H9 (cell line): ENCODE data around the gene PHC3. TPM values are rescaled to one million over a fixed set of nuclear protein-coding genes. Genes with fewer than 3 reads are reported as not detected.

Source experiments
- DNase-seq: peaks from one replicate; pipeline ENCODE4 v3.0.0-alpha.2; 2017
- H2AFZ ChIP-seq: one replicate; pipeline ENCODE4 v1.6.1; 2013; ENCODE audit warnings: mild to moderate bottlenecking, low read length, control low read depth, moderate library complexity
- H2AK5ac ChIP-seq: 2 replicates; pipeline ENCODE4 v1.6.1; 2013; ENCODE audit warnings: low read length, control low read depth, mixed read lengths; ENCODE audit not compliant: insufficient read length
- H2BK120ac ChIP-seq: one replicate; pipeline ENCODE4 v1.6.1; 2013; ENCODE audit warnings: low read depth, mild to moderate bottlenecking, low read length, control low read depth, inconsistent platforms; ENCODE audit not compliant: poor library complexity, severe bottlenecking
- H2BK12ac ChIP-seq: 2 replicates; pipeline ENCODE4 v1.6.1; 2013; ENCODE audit warnings: low read length, control low read depth, mixed read lengths, low read depth; ENCODE audit not compliant: insufficient read length
- H2BK15ac ChIP-seq: 2 replicates; pipeline ENCODE4 v1.6.1; 2013; ENCODE audit warnings: low read depth, low read length, control low read depth
- H2BK20ac ChIP-seq: one replicate; pipeline ENCODE4 v1.6.1; 2013; ENCODE audit warnings: low read depth, mild to moderate bottlenecking, low read length, control low read depth, inconsistent platforms; ENCODE audit not compliant: poor library complexity, severe bottlenecking
- H2BK5ac ChIP-seq: 2 replicates; pipeline ENCODE4 v1.6.1; 2013; ENCODE audit warnings: low read length, control low read depth, mixed read lengths; ENCODE audit not compliant: insufficient read length
- H3K14ac ChIP-seq: 2 replicates; pipeline ENCODE4 v1.6.1; 2013; ENCODE audit warnings: low read length, control low read depth; ENCODE audit not compliant: insufficient read depth
- H3K18ac ChIP-seq: 2 replicates; pipeline ENCODE4 v1.6.1; 2013; ENCODE audit warnings: low read depth, mild to moderate bottlenecking, mixed read lengths, low read length, control low read depth; ENCODE audit not compliant: insufficient read length
- H3K23ac ChIP-seq: 2 replicates; pipeline ENCODE4 v1.6.1; 2013; ENCODE audit warnings: low read length, control low read depth, mixed read lengths, low read depth; ENCODE audit not compliant: insufficient read length
- H3K23me2 ChIP-seq: 2 replicates; pipeline ENCODE4 v1.6.1; 2013; ENCODE audit warnings: low read depth, mild to moderate bottlenecking, mixed read lengths, low read length, control low read depth; ENCODE audit not compliant: insufficient read length, poor library complexity, severe bottlenecking
- H3K27ac ChIP-seq: 2 replicates; pipeline ENCODE4 v1.5.1; 2013; ENCODE audit warnings: low read length, control low read depth, mixed read lengths, low read depth; ENCODE audit not compliant: insufficient read length
- H3K27me3 ChIP-seq: 2 replicates; pipeline ENCODE4 v1.6.1; 2013; ENCODE audit warnings: low read length, control low read depth, inconsistent platforms; ENCODE audit not compliant: insufficient read depth
- H3K4ac ChIP-seq: 2 replicates; pipeline ENCODE4 v1.6.1; 2013; ENCODE audit warnings: low read depth, mild to moderate bottlenecking, control low read depth, inconsistent platforms, low read length, moderate library complexity
- H3K4me1 ChIP-seq: 2 replicates; pipeline ENCODE4 v1.6.1; 2013; ENCODE audit warnings: low read length, control low read depth, inconsistent platforms; ENCODE audit not compliant: insufficient read depth
- H3K4me2 ChIP-seq: 2 replicates; pipeline ENCODE4 v1.6.1; 2013; ENCODE audit warnings: low read length, control low read depth, mixed read lengths; ENCODE audit not compliant: insufficient read length, insufficient read depth
- H3K56ac ChIP-seq: 2 replicates; pipeline ENCODE4 v1.6.1; 2013; ENCODE audit warnings: low read depth, mild to moderate bottlenecking, mixed read lengths, low read length, control low read depth; ENCODE audit not compliant: insufficient read length
- H3K79me1 ChIP-seq: 2 replicates; pipeline ENCODE4 v1.6.1; 2013; ENCODE audit warnings: low read depth, mild to moderate bottlenecking, moderate library complexity, low read length, control low read depth, inconsistent platforms; ENCODE audit not compliant: insufficient read depth, poor library complexity, severe bottlenecking
- H3K79me2 ChIP-seq: 2 replicates; pipeline ENCODE4 v1.6.1; 2013; ENCODE audit warnings: low read length, control low read depth, inconsistent platforms; ENCODE audit not compliant: insufficient read depth
- H3K9ac ChIP-seq: 2 replicates; pipeline ENCODE4 v1.6.1; 2013; ENCODE audit warnings: low read length, control low read depth, mixed read lengths; ENCODE audit not compliant: insufficient read length; ENCODE audit errors: extremely low read depth
- H3K9me3 ChIP-seq: one replicate; pipeline ENCODE4 v1.6.1; 2013; ENCODE audit warnings: low read depth, low read length, inconsistent platforms; ENCODE audit not compliant: control insufficient read depth
- H3T11ph ChIP-seq: one replicate; pipeline ENCODE4 v1.6.1; 2013; ENCODE audit warnings: mild to moderate bottlenecking, low read length, control low read depth, inconsistent platforms
- H4K20me1 ChIP-seq: one replicate; pipeline ENCODE4 v1.6.1; 2013; ENCODE audit not compliant: control insufficient read depth, insufficient read length, insufficient read depth
- H4K5ac ChIP-seq: 2 replicates; pipeline ENCODE4 v1.6.1; 2013; ENCODE audit warnings: low read depth, mild to moderate bottlenecking, mixed read lengths, low read length, control low read depth; ENCODE audit not compliant: insufficient read length
- H4K8ac ChIP-seq: replicated peaks from 2 replicates; pipeline ENCODE4 v1.6.1; 2013; ENCODE audit warnings: low read length, control low read depth, mixed read lengths, low read depth; ENCODE audit not compliant: insufficient read length
- H4K91ac ChIP-seq: 2 replicates; pipeline ENCODE4 v1.6.1; 2013; ENCODE audit warnings: low read depth, mild to moderate bottlenecking, moderate library complexity, mixed read lengths, low read length, control low read depth; ENCODE audit not compliant: insufficient read length
- H3K27ac Mint-ChIP-seq, 3 experiments: 2 replicates in 2 of 3; 3 replicates in 1 of 3; pipeline ENCODE4 v1.8.0; 2020 to 2021; ENCODE audit warnings: mixed read lengths in 3 of 3, mild to moderate bottlenecking in 1 of 3, moderate library complexity in 1 of 3
- H3K27me3 Mint-ChIP-seq: 2 replicates; pipeline ENCODE4 v1.8.0; 2021; ENCODE audit warnings: low read depth, mild to moderate bottlenecking, moderate library complexity, mixed read lengths
- H3K36me3 Mint-ChIP-seq, 3 experiments: 2 replicates in 2 of 3; 3 replicates in 1 of 3; pipeline ENCODE4 v1.8.0; 2020 to 2021; ENCODE audit warnings: low read depth in 3 of 3, mixed read lengths in 3 of 3; ENCODE audit not compliant: insufficient read depth in 1 of 3
- H3K4me1 Mint-ChIP-seq, 2 experiments: 2 replicates each; pipeline ENCODE4 v1.8.0; 2020; ENCODE audit warnings: mixed read lengths in 2 of 2
- H3K4me3 Mint-ChIP-seq, 2 experiments: 2 replicates in 1 of 2; 3 replicates in 1 of 2; pipeline ENCODE4 v1.8.0; 2020 to 2021; ENCODE audit warnings: mild to moderate bottlenecking in 2 of 2, mixed read lengths in 2 of 2, moderate library complexity in 1 of 2
- H3K9me3 Mint-ChIP-seq, 2 experiments: 2 replicates in 1 of 2; 3 replicates in 1 of 2; pipeline ENCODE4 v1.8.0; 2020; ENCODE audit warnings: mild to moderate bottlenecking in 2 of 2, mixed read lengths in 2 of 2, moderate library complexity in 1 of 2
- WGBS: extraction: QIAGEN DNeasy Blood & Tissue Kit; methylation state at CpG from one replicate; pipeline ENCODE4 v1.1.7; 2013; ENCODE audit warnings: missing lambda C conversion rate, low lambda C conversion rate, mixed read lengths; ENCODE audit not compliant: insufficient read length; ENCODE audit errors: extremely low coverage; 5-methylcytosine and 5-hydroxymethylcytosine counted together
- total RNA-seq: library from RNA; stranded (reverse); gene quantifications from 2 replicates; pipeline ENCODE4 v1.2.1, GENCODE V29; 2021
- TF ChIP-seq, protein P1 (sequence below): fragments of 200-600 bp; sonication (generic); conservative IDR thresholded peaks from 3 replicates; pipeline ENCODE4 v1.8.0; 2021; ENCODE audit warnings: antibody characterized with exemption, mild to moderate bottlenecking

The PHC3 gene
- total RNA-seq, 1 experiment from 2014 or later, result 26.4 TPM

DNA sequence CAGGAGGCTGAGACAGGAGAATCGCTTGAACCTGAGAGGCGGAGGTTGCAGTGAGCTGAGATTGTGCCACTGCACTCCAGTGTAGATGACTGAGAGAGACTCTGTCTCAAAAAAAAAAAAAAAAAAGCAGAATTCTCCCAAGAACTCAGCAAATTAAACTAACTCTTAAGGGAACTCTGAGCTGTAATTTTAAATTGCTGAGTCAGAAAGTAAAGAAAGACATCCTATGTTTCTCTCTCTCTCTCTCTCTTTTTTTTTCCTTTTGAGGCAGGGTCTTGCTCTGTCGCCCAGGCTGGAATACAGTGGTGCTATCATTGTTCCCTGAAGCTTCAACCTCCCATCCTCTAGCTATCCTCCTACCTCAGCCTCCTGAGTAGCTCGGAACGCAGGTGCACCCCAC, 20.0 kb upstream of the PHC3 start:
- Histone ChIP-seq H2BK12ac (no peak overlapping the region), H3K4ac (no peak overlapping the region), H2AFZ (no peak overlapping the region), H4K5ac (no peak overlapping the region), H2BK120ac (no peak overlapping the region), H2AK5ac (no peak overlapping the region), H3K9me3 (no peaks in the 10 kb centered on the region), H3K23me2 (no peaks in the 10 kb centered on the region), H4K91ac (no peak overlapping the region), H3K56ac (no peak overlapping the region), H3K27ac (no peak overlapping the region), H2BK20ac (no peak overlapping the region), H3K14ac (no peak overlapping the region), H3K27me3 (no peaks in the 10 kb centered on the region), H2BK5ac (no peak overlapping the region), H4K20me1 (no peaks in the 10 kb centered on the region), H3K23ac (no peak overlapping the region), H3K18ac (no peak overlapping the region), H2BK15ac (no peak overlapping the region), H3K9ac (no peak overlapping the region), H3K4me1 (peaks cover 3% of the 10 kb centered on the region; the same call in 1 of the 2 replicates), H3K79me1 (no peaks in the 10 kb centered on the region), H3T11ph (no peak overlapping the region), H3K79me2 (no peaks in the 10 kb centered on the region), H3K4me2 (no peak overlapping the region), H4K8ac (no peak overlapping the region)
- no peak overlapping the region for H3K27ac Mint-ChIP-seq
- H3K4me1 Mint-ChIP-seq, result peaks cover 16 to 17% of the 10 kb centered on the region in 2 experiments
- no CpG with 5 or more reads among the region's 5 CpGs for WGBS
- no peaks in the 10 kb centered on the region for H3K36me3 Mint-ChIP-seq
- TF ChIP-seq, protein P1, sequence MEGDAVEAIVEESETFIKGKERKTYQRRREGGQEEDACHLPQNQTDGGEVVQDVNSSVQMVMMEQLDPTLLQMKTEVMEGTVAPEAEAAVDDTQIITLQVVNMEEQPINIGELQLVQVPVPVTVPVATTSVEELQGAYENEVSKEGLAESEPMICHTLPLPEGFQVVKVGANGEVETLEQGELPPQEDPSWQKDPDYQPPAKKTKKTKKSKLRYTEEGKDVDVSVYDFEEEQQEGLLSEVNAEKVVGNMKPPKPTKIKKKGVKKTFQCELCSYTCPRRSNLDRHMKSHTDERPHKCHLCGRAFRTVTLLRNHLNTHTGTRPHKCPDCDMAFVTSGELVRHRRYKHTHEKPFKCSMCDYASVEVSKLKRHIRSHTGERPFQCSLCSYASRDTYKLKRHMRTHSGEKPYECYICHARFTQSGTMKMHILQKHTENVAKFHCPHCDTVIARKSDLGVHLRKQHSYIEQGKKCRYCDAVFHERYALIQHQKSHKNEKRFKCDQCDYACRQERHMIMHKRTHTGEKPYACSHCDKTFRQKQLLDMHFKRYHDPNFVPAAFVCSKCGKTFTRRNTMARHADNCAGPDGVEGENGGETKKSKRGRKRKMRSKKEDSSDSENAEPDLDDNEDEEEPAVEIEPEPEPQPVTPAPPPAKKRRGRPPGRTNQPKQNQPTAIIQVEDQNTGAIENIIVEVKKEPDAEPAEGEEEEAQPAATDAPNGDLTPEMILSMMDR, result no peak
- H3K9me3 Mint-ChIP-seq, result no peaks in the 10 kb centered on the region
- no peaks in the 10 kb centered on the region for H3K27me3 Mint-ChIP-seq
- H3K4me3 Mint-ChIP-seq, result no peak overlapping the region
- no peak for DNase-seq
